ENCODE data around the gene AP3B2. TPM values are rescaled to one million over a fixed set of nuclear protein-coding genes. Genes with fewer than 3 reads are reported as not detected.

AP3B2 gene
- total and polyA plus RNA-seq, 2 of the 4 experiments (the other 2 are of a cell fraction), result 0.14 TPM; not detected in 1

- no peaks in the 10 kb centered on the region for H3K79me1 ChIP-seq (ENCODE audit: low read depth in 1 of 2, low read length in 2 of 2)
- no peak for TF ChIP-seq MAZ (IDR thresholded peaks at IDR 0.05; ENCODE audit: borderline replicate concordance, low read depth, low read length)
- TF ChIP-seq POLR2A (IDR thresholded peaks at IDR 0.05; ENCODE audit: low read depth, low read length), result no peak
- TF ChIP-seq CEBPB (IDR thresholded peaks at IDR 0.05; ENCODE audit: low read depth, low read length), result no peak
- TF ChIP-seq RCOR1 (IDR thresholded peaks at IDR 0.05; ENCODE audit: insufficient replicate concordance, low read length), result no peak
- no peak for TF ChIP-seq ELK1 (IDR thresholded peaks at IDR 0.05; ENCODE audit: borderline replicate concordance, low read depth, low read length)
- TF ChIP-seq MXI1 (IDR thresholded peaks at IDR 0.05; ENCODE audit: borderline replicate concordance, low read depth, low read length), result no peak
- no peak overlapping the region for H2AK9ac ChIP-seq (replicated peaks; ENCODE audit: low read depth, low read length, poor library complexity)
- BruUV-seq (replicated peaks), result no TSS peak
- no peak overlapping the region for H3K23ac ChIP-seq (ENCODE audit: low read depth, low read length)
- ATAC-seq (ENCODE audit: low read depth) (no peak), DNase-seq (no peak)
- no peak overlapping the region for H3K4me3 ChIP-seq (ENCODE audit: insufficient read depth, low read depth, low read length)
- intact Hi-C loops (cut with micrococcal nuclease), result no loop called here
- no peaks in the 10 kb centered on the region; the same call in none of the 2 replicates for H3K27me3 ChIP-seq (ENCODE audit: control insufficient read depth, insufficient read depth, low read length)
- H3K18ac ChIP-seq (ENCODE audit: low read depth, low read length), result no peak overlapping the region
- H3K4me2 ChIP-seq (ENCODE audit: low read depth, low read length), result no peak overlapping the region
- WGBS, 2 experiments (ENCODE audit: extremely low coverage in 2 of 2, insufficient read length in 1 of 2), result 74% methylated on average over 7 of the region's 9 CpGs; no CpG with 5 or more reads in 1 of the 2 experiments
- POLR2A ChIA-PET (ENCODE audit: unreplicated experiment), result no interaction called here
- in situ Hi-C loops (cut with MboI; ENCODE audit: low sequenced_read_pairs), result no loop called here
- H3K9me1 ChIP-seq (ENCODE audit: insufficient read depth, low read length), result 0 out of 2 replicates have a peak, but pooled peaks cover 3% of the 10 kb centered on the region
- H3K4me1 ChIP-seq (ENCODE audit: control insufficient read depth, insufficient read depth, low read length), result no peaks in the 10 kb centered on the region
- H3K9me3 ChIP-seq (ENCODE audit: control insufficient read depth, insufficient read depth, low read length), result no peaks in the 10 kb centered on the region
- no peak overlapping the region for H4K91ac ChIP-seq (ENCODE audit: insufficient read depth, low read depth, low read length)
- no peak overlapping the region for H2AFZ ChIP-seq (replicated peaks; ENCODE audit: low read length, poor library complexity)
- H2BK120ac ChIP-seq (ENCODE audit: low read depth, low read length), result no peak overlapping the region
- CTCF ChIA-PET, result no interaction called here
- H3K4ac ChIP-seq (ENCODE audit: low read depth, low read length), result no peak overlapping the region
- no peak overlapping the region for H2AK5ac ChIP-seq (ENCODE audit: low read depth, low read length)
- H2BK15ac ChIP-seq (ENCODE audit: low read depth, low read length), result no peak overlapping the region
- dilution Hi-C loops (cut with HindIII; ENCODE audit: low sequenced_read_pairs, unreplicated experiment), result no loop called here
- no peak overlapping the region for H2BK5ac ChIP-seq (ENCODE audit: low read depth, low read length, poor library complexity, severe bottlenecking)
- no peak overlapping the region for H3K9ac ChIP-seq (ENCODE audit: low read depth, low read length)
- no peak overlapping the region for H4K5ac ChIP-seq (ENCODE audit: low read depth, low read length)
- no peak overlapping the region for H3K56ac ChIP-seq (ENCODE audit: extremely low read depth, insufficient read depth, low read length)
- H2BK20ac ChIP-seq (ENCODE audit: low read depth, low read length), result no peak overlapping the region
- no peaks in the 10 kb centered on the region for H3K36me3 ChIP-seq (ENCODE audit: control insufficient read depth, insufficient read depth, low read length)
- no peak overlapping the region for H4K8ac ChIP-seq (ENCODE audit: low read depth in 2 of 2, low read length in 2 of 2)
- H4K20me1 ChIP-seq (ENCODE audit: insufficient read depth, low read length), result no peaks in the 10 kb centered on the region
- H3K14ac ChIP-seq (replicated peaks; ENCODE audit: low read depth, low read length), result no peak overlapping the region
- no peak overlapping the region for H3K27ac ChIP-seq (ENCODE audit: insufficient read depth, low read length)
Measured at GRCh38 chr15:82697735-82698407, 11.8 kb downstream of the AP3B2 start.

Data from IMR-90 (cell line).